HUES48 (cell line): ENCODE results near the gene DUSP14.

ENCODE experiments used
- H3K27ac ChIP-seq: one replicate; pipeline ENCODE4 v1.7.0; 2013; ENCODE audit warnings: low read depth, low read length, inconsistent platforms
- H3K27me3 ChIP-seq: 2 replicates; pipeline ENCODE4 v1.6.1; 2013; ENCODE audit warnings: mild to moderate bottlenecking, low read length; ENCODE audit not compliant: control insufficient read depth, insufficient read depth
- H3K36me3 ChIP-seq: 2 replicates; pipeline ENCODE4 v1.6.1; 2013; ENCODE audit warnings: low read length; ENCODE audit not compliant: control insufficient read depth, insufficient read depth
- H3K4me1 ChIP-seq: 2 replicates; pipeline ENCODE4 v1.6.1; 2013; ENCODE audit warnings: mild to moderate bottlenecking, low read length; ENCODE audit not compliant: control insufficient read depth, insufficient read depth
- H3K4me3 ChIP-seq: 2 replicates; pipeline ENCODE4 v1.5.1; 2013; ENCODE audit warnings: mild to moderate bottlenecking, low read depth, low read length
- H3K9ac ChIP-seq: 2 replicates; pipeline ENCODE4 v1.6.1; 2013; ENCODE audit warnings: mild to moderate bottlenecking, low read depth, low read length, moderate library complexity
- H3K9me3 ChIP-seq: 2 replicates; pipeline ENCODE4 v1.6.1; 2013; ENCODE audit warnings: low read length; ENCODE audit not compliant: control insufficient read depth, insufficient read depth

The DUSP14 gene

GRCh38 chr17:37518826-37519225 lies 29.1 kb downstream of the DUSP14 start:
- no peak overlapping the region for H3K9ac ChIP-seq
- no peak overlapping the region for H3K4me3 ChIP-seq
- H3K27me3 ChIP-seq: no peaks in the 10 kb centered on the region
- no peak overlapping the region for H3K27ac ChIP-seq
- H3K36me3 ChIP-seq: peaks cover 46% of the 10 kb centered on the region
- H3K4me1 ChIP-seq: no peaks in the 10 kb centered on the region
- no peaks in the 10 kb centered on the region for H3K9me3 ChIP-seq

GRCh38 chr17:37519251-37519985 lies 29.7 kb downstream of the DUSP14 start:
- Histone ChIP-seq H3K4me3 (no peak overlapping the region), H3K9ac (no peak overlapping the region), H3K9me3 (no peaks in the 10 kb centered on the region), H3K27me3 (no peaks in the 10 kb centered on the region), H3K4me1 (no peaks in the 10 kb centered on the region), H3K36me3 (peaks cover 49% of the 10 kb centered on the region), H3K27ac (no peak overlapping the region)

GRCh38 chr17:37520174-37520573 lies 30.5 kb downstream of the DUSP14 start:
- no peaks in the 10 kb centered on the region for H3K27me3 ChIP-seq
- H3K9me3 ChIP-seq: no peaks in the 10 kb centered on the region
- H3K4me3 ChIP-seq: no peak overlapping the region
- no peak overlapping the region for H3K9ac ChIP-seq
- no peak overlapping the region for H3K27ac ChIP-seq
- H3K4me1 ChIP-seq: no peaks in the 10 kb centered on the region
- peaks cover 51% of the 10 kb centered on the region for H3K36me3 ChIP-seq

- Histone ChIP-seq H3K27ac (no peak overlapping the region), H3K36me3 (peaks cover 48% of the 10 kb centered on the region), H3K27me3 (no peaks in the 10 kb centered on the region)
These were observed 32.1 kb downstream of the DUSP14 start for GRCh38 chr17:37521821-37522220.

GRCh38 chr17:37523715-37524219 lies 34.1 kb downstream of the DUSP14 start:
- H3K4me1 ChIP-seq: no peaks in the 10 kb centered on the region
- H3K36me3 ChIP-seq: peaks cover 34% of the 10 kb centered on the region
- H3K9ac ChIP-seq: no peak overlapping the region
- no peaks in the 10 kb centered on the region for H3K27me3 ChIP-seq
- H3K9me3 ChIP-seq: no peaks in the 10 kb centered on the region
- H3K27ac ChIP-seq: no peak overlapping the region
- no peak overlapping the region for H3K4me3 ChIP-seq

More at GRCh38 chr17:37521821-37522220, 32.1 kb downstream of the DUSP14 start:
- Histone ChIP-seq H3K4me1 (no peaks in the 10 kb centered on the region), H3K9ac (no peak overlapping the region), H3K4me3 (no peak overlapping the region), H3K9me3 (no peaks in the 10 kb centered on the region)

GRCh38 chr17:37527249-37527851 lies 37.7 kb downstream of the DUSP14 start:
- H3K4me1 ChIP-seq: no peaks in the 10 kb centered on the region
- H3K27ac ChIP-seq: no peak overlapping the region
- H3K27me3 ChIP-seq: no peaks in the 10 kb centered on the region
- H3K4me3 ChIP-seq: no peak overlapping the region
- H3K36me3 ChIP-seq: peaks cover 48% of the 10 kb centered on the region
- no peak overlapping the region for H3K9ac ChIP-seq
- no peaks in the 10 kb centered on the region for H3K9me3 ChIP-seq

GRCh38 chr17:37530420-37530819 lies 40.7 kb downstream of the DUSP14 start:
- no peaks in the 10 kb centered on the region for H3K9me3 ChIP-seq
- H3K4me3 ChIP-seq: no peak overlapping the region
- peaks cover 40% of the 10 kb centered on the region for H3K36me3 ChIP-seq
- no peaks in the 10 kb centered on the region for H3K27me3 ChIP-seq
- H3K27ac ChIP-seq: no peak overlapping the region
- no peaks in the 10 kb centered on the region for H3K4me1 ChIP-seq
- no peak overlapping the region for H3K9ac ChIP-seq

- no peak overlapping the region for H3K27ac ChIP-seq
- H3K27me3 ChIP-seq: no peaks in the 10 kb centered on the region
- no peaks in the 10 kb centered on the region for H3K4me1 ChIP-seq
- H3K9ac ChIP-seq: no peak overlapping the region
- H3K36me3 ChIP-seq: peaks cover 63% of the 10 kb centered on the region
- H3K9me3 ChIP-seq: no peaks in the 10 kb centered on the region
- no peak overlapping the region for H3K4me3 ChIP-seq
These were observed 43.1 kb downstream of the DUSP14 start for GRCh38 chr17:37532756-37533155.

- peaks cover 69% of the 10 kb centered on the region for H3K36me3 ChIP-seq
- H3K9me3 ChIP-seq: no peaks in the 10 kb centered on the region
- H3K9ac ChIP-seq: no peak overlapping the region
- H3K27ac ChIP-seq: no peak overlapping the region
- H3K4me1 ChIP-seq: no peaks in the 10 kb centered on the region
- no peak overlapping the region for H3K4me3 ChIP-seq
- no peaks in the 10 kb centered on the region for H3K27me3 ChIP-seq
These were observed 46.2 kb downstream of the DUSP14 start for GRCh38 chr17:37535906-37536305.

GRCh38 chr17:37538981-37539659 lies 49.4 kb downstream of the DUSP14 start:
- Histone ChIP-seq H3K27ac (no peak overlapping the region), H3K4me1 (peaks cover 9% of the 10 kb centered on the region; the same call in 1 of the 2 replicates), H3K36me3 (peaks cover 72% of the 10 kb centered on the region)

More at GRCh38 chr17:37538981-37539659, 49.4 kb downstream of the DUSP14 start:
- H3K9me3 ChIP-seq: no peaks in the 10 kb centered on the region
- H3K9ac ChIP-seq: no peak overlapping the region
- no peaks in the 10 kb centered on the region for H3K27me3 ChIP-seq
- H3K4me3 ChIP-seq: no peak overlapping the region
